Smooth muscle cell (in vitro differentiated cells): ENCODE results near the gene FAM229A. TPM values are rescaled to one million over a fixed set of nuclear protein-coding genes. Genes with fewer than 3 reads are reported as not detected.

Source experiments
- DNase-seq: peaks from one replicate; lab custom pipeline; 2025; ENCODE audit not compliant: unreplicated experiment; lab: John Stamatoyannopoulos, UW
- H2AFZ ChIP-seq: fragments of 200-600 bp; sonication (generic); 2 replicates; pipeline ENCODE4 v1.6.0; 2016; ENCODE audit warnings: antibody characterized with exemption, low read depth, mild to moderate bottlenecking
- H3F3A ChIP-seq: fragments of 200-600 bp; sonication (generic); 2 replicates; pipeline ENCODE4 v1.6.0; 2017; ENCODE audit warnings: antibody characterized with exemption, low read depth
- H3K27ac ChIP-seq: fragments of 200-600 bp; sonication (generic); 2 replicates; pipeline ENCODE4 v1.5.1; 2016; ENCODE audit warnings: low read depth, mild to moderate bottlenecking
- H3K27me3 ChIP-seq: fragments of 200-600 bp; sonication (generic); 2 replicates; pipeline ENCODE4 v1.6.1; 2016; ENCODE audit warnings: low read depth, mild to moderate bottlenecking
- H3K36me3 ChIP-seq: fragments of 200-600 bp; sonication (generic); 2 replicates; pipeline ENCODE4 v1.5.1; 2016; ENCODE audit warnings: low read depth
- H3K4me1 ChIP-seq: fragments of 200-600 bp; sonication (generic); 2 replicates; pipeline ENCODE4 v1.5.1; 2016; ENCODE audit warnings: low read depth
- H3K4me2 ChIP-seq: fragments of 200-600 bp; sonication (generic); 2 replicates; pipeline ENCODE4 v1.6.0; 2016; ENCODE audit warnings: mild to moderate bottlenecking
- H3K4me3 ChIP-seq: fragments of 200-600 bp; sonication (generic); 2 replicates; pipeline ENCODE4 v1.5.1; 2016; ENCODE audit warnings: mild to moderate bottlenecking
- H3K79me2 ChIP-seq: fragments of 200-600 bp; sonication (generic); 2 replicates; pipeline ENCODE4 v1.6.0; 2016; ENCODE audit warnings: low read depth, mild to moderate bottlenecking
- H3K9ac ChIP-seq: fragments of 200-600 bp; sonication (generic); 2 replicates; pipeline ENCODE4 v1.6.0; 2016; ENCODE audit warnings: low read depth
- H3K9me3 ChIP-seq: fragments of 200-600 bp; sonication (generic); replicated peaks from 2 replicates; pipeline ENCODE4 v1.5.1; 2016; ENCODE audit warnings: low read depth
- H4K20me1 ChIP-seq: fragments of 200-600 bp; sonication (generic); 2 replicates; pipeline ENCODE4 v1.6.0; 2016; ENCODE audit warnings: low read depth
- CTCF ChIP-seq: fragments of 200-600 bp; sonication (generic); IDR thresholded peaks from 2 replicates; pipeline ENCODE4 v1.5.1; 2017; ENCODE audit warnings: borderline replicate concordance, mild to moderate bottlenecking, antibody characterized with exemption; ENCODE audit not compliant: insufficient read depth, poor library complexity, severe bottlenecking
- WGBS: methylation state at CpG from one replicate; pipeline ENCODE4 v1.1.7; 2016; ENCODE audit warnings: low lambda C conversion rate; 5-methylcytosine and 5-hydroxymethylcytosine counted together
- polyA plus RNA-seq: library from polyadenylated mRNA; unstranded; fragments of >200 nt; fragmentation: Nextera tagmentation; extraction: Ambion mirVana; gene quantifications from 2 replicates; pipeline ENCODE4 v1.2.1, GENCODE V29; 2016
- total RNA-seq: library from RNA; depleted of rRNA; stranded (reverse); fragments of >200 nt; gene quantifications from 2 replicates; pipeline ENCODE4 v1.2.3, GENCODE V29; 2014

The FAM229A gene
- total and polyA plus RNA-seq, 2 experiments from 2014 or later, result 1.6 to 11.1 TPM

DNA sequence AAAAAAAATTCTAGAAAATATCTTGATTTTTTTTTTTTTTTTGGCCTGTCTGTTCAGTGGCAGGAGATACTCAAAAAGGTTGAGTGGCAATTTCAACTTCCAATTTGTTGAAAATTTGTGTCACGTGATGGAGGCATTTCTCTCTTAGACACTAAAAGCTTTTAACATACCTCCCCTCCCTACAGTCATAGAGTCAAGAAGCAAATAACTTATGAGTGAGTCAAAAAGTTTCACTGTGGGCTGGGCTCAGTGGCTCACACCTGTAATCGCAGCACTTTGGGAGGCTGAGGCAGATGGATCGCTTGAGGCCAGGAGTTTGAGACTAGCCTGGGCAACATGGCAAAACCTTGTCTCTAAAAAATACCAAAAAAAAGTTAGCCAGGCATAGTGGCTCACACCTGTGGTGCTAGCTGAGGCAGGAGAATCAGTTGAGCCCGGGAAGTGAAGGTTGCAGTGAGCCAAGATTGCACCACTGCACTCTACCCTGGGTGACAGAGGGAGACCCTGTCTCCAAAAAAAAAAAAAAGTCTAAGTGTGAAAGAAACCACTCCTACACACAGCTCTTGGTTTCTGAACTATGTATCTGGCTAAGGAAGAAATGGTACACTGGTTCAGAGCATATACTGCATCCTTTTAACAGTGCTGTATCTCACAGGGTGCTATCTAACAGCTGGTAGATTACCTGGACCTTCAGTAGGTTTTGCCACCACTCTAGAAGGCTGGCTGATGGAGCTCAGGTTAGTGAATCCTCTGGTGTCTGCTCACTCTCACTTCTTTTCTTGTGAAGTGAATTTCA, 43.6 kb upstream of the FAM229A start:
- no peak overlapping the region for H2AFZ ChIP-seq
- H3K4me3 ChIP-seq, result no peak overlapping the region
- H3K4me2 ChIP-seq, result no peak overlapping the region
- H3K9me3 ChIP-seq, result no peaks in the 10 kb centered on the region
- H3K4me1 ChIP-seq, result no peaks in the 10 kb centered on the region
- H3K27ac ChIP-seq, result no peak overlapping the region
- H4K20me1 ChIP-seq, result no peaks in the 10 kb centered on the region
- no peak overlapping the region for H3K9ac ChIP-seq
- no peaks in the 10 kb centered on the region for H3K36me3 ChIP-seq
- WGBS, result 82% methylated on average over 4 of the region's 4 CpGs
- no peaks in the 10 kb centered on the region for H3K27me3 ChIP-seq
- TF ChIP-seq CTCF, result no peak
- DNase-seq, result no peak
- no peaks in the 10 kb centered on the region for H3F3A ChIP-seq
- H3K79me2 ChIP-seq, result no peaks in the 10 kb centered on the region

- H3K4me1 ChIP-seq, result no peaks in the 10 kb centered on the region
- H3K9ac ChIP-seq, result no peak overlapping the region
- no peak for DNase-seq
- H3K36me3 ChIP-seq, result no peaks in the 10 kb centered on the region
- no peak for TF ChIP-seq CTCF
- no peaks in the 10 kb centered on the region for H4K20me1 ChIP-seq
- no peaks in the 10 kb centered on the region for H3K27me3 ChIP-seq
- H3F3A ChIP-seq, result no peaks in the 10 kb centered on the region
- peak overlapping the region; percentile 2 for H3K4me2 ChIP-seq
- WGBS, result 38% methylated on average over 2 of the region's 2 CpGs
- no peak overlapping the region for H3K4me3 ChIP-seq
- H3K79me2 ChIP-seq, result no peaks in the 10 kb centered on the region
- no peaks in the 10 kb centered on the region for H3K9me3 ChIP-seq
- H3K27ac ChIP-seq, result peak overlapping the region; percentile 29
- H2AFZ ChIP-seq, result no peak overlapping the region
Measured at GRCh38 chr1:32404946-32405345, 42.7 kb upstream of the FAM229A start.

- no peak overlapping the region for H3K9ac ChIP-seq
Measured at GRCh38 chr1:32400876-32401631, 38.8 kb upstream of the FAM229A start.

More at GRCh38 chr1:32400876-32401631, 38.8 kb upstream of the FAM229A start:
- Histone ChIP-seq H3K9me3 (no peaks in the 10 kb centered on the region), H3K4me1 (no peaks in the 10 kb centered on the region), H3K27ac (peak overlapping the region; percentile 63), H3F3A (no peaks in the 10 kb centered on the region), H3K4me3 (no peak overlapping the region), H4K20me1 (no peaks in the 10 kb centered on the region), H3K4me2 (peak overlapping the region; percentile 7), H3K27me3 (no peaks in the 10 kb centered on the region), H3K79me2 (no peaks in the 10 kb centered on the region), H3K36me3 (no peaks in the 10 kb centered on the region), H2AFZ (peak overlapping the region; percentile 20)
- WGBS, result 30% methylated on average over 13 of the region's 13 CpGs
- DNase-seq, result peak; percentile 59
- TF ChIP-seq CTCF, result peak; percentile 92
